Testis (tissue), 3 donors: ENCODE measurements around the gene BGN. TPM values are rescaled to one million over a fixed set of nuclear protein-coding genes. Genes with fewer than 3 reads are reported as not detected.

Experiments used
- DNase-seq: peaks from one replicate; pipeline ENCODE4 v3.0.0-alpha.2; 2019
- H3K27ac ChIP-seq, 2 donors: fragments of 200-600 bp; sonication (generic); one replicate each; pipeline ENCODE4 v1.5.1; 2019
- H3K27me3 ChIP-seq: fragments of 200-600 bp; sonication (generic); one replicate; pipeline ENCODE4 v1.5.1; 2019
- H3K36me3 ChIP-seq: fragments of 200-600 bp; sonication (generic); one replicate; pipeline ENCODE4 v1.5.1; 2017; ENCODE audit warnings: low read depth; ENCODE audit errors: missing control alignments
- H3K4me1 ChIP-seq: fragments of 200-600 bp; sonication (generic); one replicate; pipeline ENCODE4 v1.5.1; 2019
- H3K4me3 ChIP-seq, 2 donors: fragments of 200-600 bp; sonication (generic); one replicate each; pipeline ENCODE4 v1.5.1; 2017 to 2019
- H3K9me3 ChIP-seq: fragments of 200-600 bp; sonication (generic); one replicate; pipeline ENCODE4 v1.5.1; 2017
- POLR2A ChIP-seq: fragments of 450-650 bp; IDR thresholded peaks from one replicate; pipeline ENCODE4 v1.6.1; 2017; ENCODE audit warnings: antibody characterized with exemption, mild to moderate bottlenecking, moderate library complexity
- WGBS, 2 donors: methylation state at CpG; one replicate each; pipeline ENCODE4 v1.1.5; 2018; 5-methylcytosine and 5-hydroxymethylcytosine counted together
- intact Hi-C: fragments of 100-400 bp; cut with DNase I; formaldehyde crosslinking; loops from one replicate; pipeline ENCODE4 v1.15.1; 2023; ENCODE audit warnings: low total_unique reads
- polyA plus RNA-seq: library from polyadenylated mRNA; stranded (reverse); fragments of 350-450 nt; fragmentation: Illumina TruSeq; extraction: RNeasy Lipid Tissue Mini Kit (QIAGEN cat#74804); gene quantifications from one replicate; pipeline ENCODE4 v1.2.3, GENCODE V29; 2014; ENCODE audit warnings: low read depth, low replicate concordance; ENCODE audit not compliant: insufficient read depth
- total RNA-seq, 2 donors: library from RNA; depleted of rRNA; stranded (reverse); fragments of >200 nt; gene quantifications; one replicate each; pipeline ENCODE4 v1.2.3, GENCODE V29; 2016
- TF ChIP-seq, protein P1 (sequence below), 3 experiments: fragments of 450-650 bp in 2 of 3; fragments of 200-600 bp in 1 of 3; sonication (generic) in 1 of 3; IDR thresholded peaks; one replicate each; pipeline ENCODE4 v1.5.1; 2016 to 2019; ENCODE audit warnings: antibody characterized with exemption in 3 of 3, mild to moderate bottlenecking in 2 of 3, moderate library complexity in 1 of 3

BGN gene
- total and polyA plus RNA-seq, 3 donors from 2014 or later = 42.3 to 174 (median 76.5) TPM

DNA sequence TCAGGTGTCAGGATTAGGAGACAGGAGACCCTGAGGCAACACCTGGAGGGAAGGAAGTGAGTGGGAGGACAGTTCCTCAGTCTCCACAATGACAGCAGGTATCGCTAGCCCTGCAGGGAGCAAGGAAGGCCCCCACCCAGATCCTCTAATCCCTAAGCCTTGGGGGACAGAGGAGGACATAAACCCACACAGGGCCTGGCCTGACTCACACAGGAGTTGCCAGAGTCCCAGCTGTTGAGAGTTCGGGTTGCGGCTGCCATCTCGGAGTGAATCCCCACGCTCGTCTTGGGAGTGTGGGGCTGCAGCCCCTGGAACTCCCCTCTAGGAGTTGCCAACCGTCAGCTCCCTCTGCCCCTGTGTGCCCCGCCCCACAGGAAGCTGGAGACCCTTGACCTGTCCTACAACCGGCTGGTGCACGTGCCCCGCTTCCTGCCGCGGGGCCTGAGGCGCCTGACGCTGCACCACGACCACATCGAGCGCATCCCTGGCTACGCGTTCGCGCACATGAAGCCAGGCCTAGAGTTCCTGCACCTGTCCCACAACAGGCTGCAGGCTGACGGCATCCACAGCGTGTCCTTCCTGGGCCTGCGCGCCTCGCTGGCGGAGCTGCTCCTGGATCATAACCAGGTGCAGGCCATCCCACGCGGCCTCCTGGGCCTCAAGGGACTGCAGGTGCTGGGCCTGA is 9.2 kb upstream of the BGN start:
- peaks cover 3% of the 10 kb centered on the region for H3K4me1 ChIP-seq
- no peaks in the 10 kb centered on the region for H3K27me3 ChIP-seq
- 90 to 96% methylated on average over 4 to 19 of the region's 30 CpGs for WGBS, 2 donors
- no peak overlapping the region for H3K27ac ChIP-seq
- no peak for DNase-seq
- no peaks in the 10 kb centered on the region for H3K36me3 ChIP-seq
- intact Hi-C loops = no loop called here
- H3K4me3 ChIP-seq = no peak overlapping the region
- TF ChIP-seq, protein P1, sequence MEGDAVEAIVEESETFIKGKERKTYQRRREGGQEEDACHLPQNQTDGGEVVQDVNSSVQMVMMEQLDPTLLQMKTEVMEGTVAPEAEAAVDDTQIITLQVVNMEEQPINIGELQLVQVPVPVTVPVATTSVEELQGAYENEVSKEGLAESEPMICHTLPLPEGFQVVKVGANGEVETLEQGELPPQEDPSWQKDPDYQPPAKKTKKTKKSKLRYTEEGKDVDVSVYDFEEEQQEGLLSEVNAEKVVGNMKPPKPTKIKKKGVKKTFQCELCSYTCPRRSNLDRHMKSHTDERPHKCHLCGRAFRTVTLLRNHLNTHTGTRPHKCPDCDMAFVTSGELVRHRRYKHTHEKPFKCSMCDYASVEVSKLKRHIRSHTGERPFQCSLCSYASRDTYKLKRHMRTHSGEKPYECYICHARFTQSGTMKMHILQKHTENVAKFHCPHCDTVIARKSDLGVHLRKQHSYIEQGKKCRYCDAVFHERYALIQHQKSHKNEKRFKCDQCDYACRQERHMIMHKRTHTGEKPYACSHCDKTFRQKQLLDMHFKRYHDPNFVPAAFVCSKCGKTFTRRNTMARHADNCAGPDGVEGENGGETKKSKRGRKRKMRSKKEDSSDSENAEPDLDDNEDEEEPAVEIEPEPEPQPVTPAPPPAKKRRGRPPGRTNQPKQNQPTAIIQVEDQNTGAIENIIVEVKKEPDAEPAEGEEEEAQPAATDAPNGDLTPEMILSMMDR (IDR thresholded peaks at IDR 0.05) = no peak
- no peak for TF ChIP-seq POLR2A
- no peaks in the 10 kb centered on the region for H3K9me3 ChIP-seq

DNA sequence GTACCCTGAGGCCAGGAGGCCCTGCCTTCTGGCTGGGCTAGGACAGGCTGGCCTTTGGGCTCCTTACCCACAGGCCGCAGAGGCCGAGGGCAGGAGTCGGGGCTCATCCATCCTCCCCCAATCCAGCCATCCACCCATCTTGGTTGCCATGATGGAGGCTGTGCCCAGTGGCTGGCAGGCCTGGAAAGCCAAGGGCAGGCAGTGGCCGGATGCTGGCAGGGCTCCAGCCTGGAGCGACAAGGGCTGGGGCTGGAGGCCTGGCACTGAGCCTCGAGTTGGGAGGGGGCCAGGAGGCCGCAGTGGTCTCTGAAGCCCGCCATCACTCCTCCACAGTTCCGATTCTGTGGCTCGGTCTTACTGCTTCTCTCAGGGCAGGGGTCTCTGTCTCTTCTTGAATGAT is 8.6 kb upstream of the BGN start:
- peaks cover 3% of the 10 kb centered on the region for H3K4me1 ChIP-seq
- H3K9me3 ChIP-seq = no peaks in the 10 kb centered on the region
- intact Hi-C loops = no loop called here
- DNase-seq = no peak
- H3K27me3 ChIP-seq = no peaks in the 10 kb centered on the region
- WGBS, 2 donors = 80% methylated on average over 5 of the region's 10 CpGs; no CpG with 5 or more reads in 1 of the 2 donors
- H3K4me3 ChIP-seq = no peak overlapping the region
- H3K27ac ChIP-seq = no peak overlapping the region
- TF ChIP-seq, protein P1 (IDR thresholded peaks at IDR 0.05) = no peak
- TF ChIP-seq POLR2A = no peak
- no peaks in the 10 kb centered on the region for H3K36me3 ChIP-seq

DNA sequence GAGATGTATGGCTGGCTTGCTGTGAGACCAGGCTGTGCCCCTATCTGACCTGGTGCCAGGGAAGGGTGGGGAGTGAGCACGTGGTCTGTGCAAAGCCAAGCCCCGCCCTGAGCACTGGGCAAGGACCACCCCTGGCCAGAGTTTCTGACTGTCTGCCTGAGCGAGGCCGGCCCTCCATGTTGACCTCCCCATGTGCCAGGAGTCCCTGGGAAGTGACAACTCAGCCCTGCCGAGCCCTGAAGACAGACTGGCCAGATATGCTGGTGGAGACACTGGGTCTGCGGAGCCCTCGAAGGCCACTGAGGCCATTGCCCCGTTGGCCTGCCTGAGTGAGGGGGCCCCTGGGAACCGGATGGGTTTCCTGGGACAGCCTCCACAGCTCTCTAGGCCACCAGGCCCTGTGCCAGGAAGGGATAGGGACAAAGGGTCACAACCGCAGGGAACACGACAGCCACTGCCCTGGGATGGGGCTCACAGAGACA is 7.1 kb upstream of the BGN start:
- intact Hi-C loops = no loop called here
- no peak for DNase-seq
- Histone ChIP-seq H3K36me3 (no peaks in the 10 kb centered on the region), H3K9me3 (no peaks in the 10 kb centered on the region), H3K4me1 (peaks cover 3% of the 10 kb centered on the region), H3K4me3 (no peak overlapping the region), H3K27me3 (no peaks in the 10 kb centered on the region), H3K27ac (peak overlapping the region in 1 of 2 donors; percentile 30)
- 64% methylated on average over 11 of the region's 11 CpGs; no CpG with 5 or more reads in 1 of the 2 donors for WGBS, 2 donors
- TF ChIP-seq, protein P1 (IDR thresholded peaks at IDR 0.05) = no peak
- no peak for TF ChIP-seq POLR2A

DNA sequence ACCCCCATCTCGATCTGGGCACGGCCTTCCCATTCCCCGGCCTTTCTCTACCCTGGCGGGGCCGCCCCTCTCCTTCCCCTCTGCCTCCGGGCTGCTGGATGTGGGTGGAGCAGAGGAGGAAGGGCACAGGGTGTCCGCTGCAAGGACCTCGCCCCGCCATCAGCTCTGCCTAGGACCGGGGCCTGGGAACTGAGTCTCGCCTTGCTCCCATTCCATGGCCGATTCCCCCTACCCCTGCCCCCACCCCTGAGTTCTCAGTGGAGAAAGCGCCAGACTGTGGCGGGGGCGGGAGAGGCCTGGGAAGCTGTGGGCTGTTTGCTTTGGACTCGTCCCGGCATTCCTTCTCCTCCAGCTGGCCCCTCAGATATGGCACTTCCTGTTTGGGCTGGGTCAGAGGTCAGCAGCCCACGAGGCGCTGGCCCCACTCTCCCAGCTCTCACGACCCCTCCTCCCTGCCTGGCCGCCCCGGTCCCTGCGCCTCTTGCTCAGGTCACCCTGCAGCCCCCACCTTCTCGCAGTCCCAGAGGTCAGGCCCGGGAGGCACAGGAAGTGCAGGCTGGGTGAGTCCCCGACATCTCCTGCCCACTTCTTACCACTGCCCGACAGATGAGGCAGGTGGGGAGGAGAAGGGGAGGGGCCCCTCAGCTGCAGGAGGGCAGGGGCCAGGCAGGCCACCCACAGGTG is 6.4 kb upstream of the BGN start:
- H3K36me3 ChIP-seq = no peaks in the 10 kb centered on the region
- H3K9me3 ChIP-seq = no peaks in the 10 kb centered on the region
- no peak overlapping the region for H3K4me3 ChIP-seq
- H3K27ac ChIP-seq = peak overlapping the region in 1 of 2 donors; percentile 50
- H3K27me3 ChIP-seq = no peaks in the 10 kb centered on the region
- intact Hi-C loops = no loop called here
- peak; percentile 29 for DNase-seq
- TF ChIP-seq, protein P1 (IDR thresholded peaks at IDR 0.05) = no peak
- no peak for TF ChIP-seq POLR2A
- peaks cover 3% of the 10 kb centered on the region for H3K4me1 ChIP-seq
- WGBS, 2 donors = 50 to 76% methylated on average over 5 to 16 of the region's 27 CpGs
